ENCODE results near the gene ATXN1. TPM values are rescaled to one million over a fixed set of nuclear protein-coding genes. Genes with fewer than 3 reads are reported as not detected.

Gene ATXN1
- total and polyA plus RNA-seq, 2 donors from 2014 or later = 4.2 to 58.2 TPM

DNA sequence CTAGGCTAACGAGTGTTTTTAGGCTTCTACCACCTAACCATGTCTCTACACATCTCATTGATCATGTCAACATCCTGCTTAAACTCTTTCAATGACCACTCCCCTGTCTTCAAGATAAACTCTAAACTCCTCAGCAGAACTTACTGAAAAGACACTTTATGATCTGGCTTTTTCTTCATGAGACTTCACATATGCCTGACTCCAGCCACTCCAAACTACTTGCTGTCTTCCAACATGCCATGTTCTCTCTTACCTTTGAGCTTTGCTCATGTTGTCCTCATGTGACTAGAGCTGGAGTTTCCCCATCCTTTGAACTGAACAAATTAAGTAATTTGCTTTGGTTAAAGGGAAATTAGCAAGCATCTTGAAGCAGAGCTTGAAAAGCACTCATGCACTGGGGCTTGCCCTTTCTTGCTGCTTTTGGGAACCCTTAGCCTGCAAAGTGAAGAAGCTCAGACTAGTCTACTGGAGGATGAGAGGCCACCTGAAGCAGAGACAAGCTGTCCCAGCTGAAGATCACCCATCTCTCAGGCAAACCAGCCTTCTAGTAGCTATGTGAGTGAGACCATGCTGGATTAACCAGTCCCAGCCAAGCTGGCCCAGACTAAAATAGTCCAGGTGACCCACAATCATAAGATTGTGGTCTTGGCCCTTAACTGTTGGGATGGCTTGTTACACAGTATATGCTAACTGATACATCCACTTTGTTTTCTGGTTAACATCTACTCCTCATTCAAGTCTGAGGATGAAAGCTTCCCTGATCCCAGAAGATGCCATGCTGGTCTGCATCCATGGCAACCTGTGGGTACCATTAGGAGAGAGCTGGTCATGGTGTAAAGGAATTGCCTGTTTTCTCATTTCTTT lies 287.1 kb downstream of the ATXN1 start:
- peaks cover 0 to 5% (median 0%) of the 10 kb centered on the region in 3 donors for H3K9me3 ChIP-seq (ENCODE audit: control insufficient read depth in 2 of 3, insufficient read depth in 1 of 3, low read length in 3 of 3)
- H3K36me3 ChIP-seq (ENCODE audit: control insufficient read depth in 2 of 3, insufficient read depth in 3 of 3, low read length in 3 of 3) = peaks cover 0 to 2% (median 0%) of the 10 kb centered on the region in 3 donors
- H3K4me3 ChIP-seq (ENCODE audit: low read length in 3 of 3) = no peak overlapping the region
- H3K9ac ChIP-seq (ENCODE audit: low read length in 3 of 3) = no peak overlapping the region
- no peak for DNase-seq
- H3K27ac ChIP-seq (ENCODE audit: low read depth in 2 of 2, low read length in 2 of 2) = no peak overlapping the region
- intact Hi-C loops (cut with DNase I) = no loop called here
- no peak for TF ChIP-seq CTCF (IDR thresholded peaks at IDR 0.05; ENCODE audit: borderline replicate concordance, extremely low read depth, insufficient read depth)
- peaks cover 0 to 8% (median 8%) of the 10 kb centered on the region in 3 donors for H3K4me1 ChIP-seq (ENCODE audit: control insufficient read depth in 2 of 3, insufficient read depth in 2 of 3, low read depth in 1 of 3, low read length in 3 of 3)
- no peaks in the 10 kb centered on the region for H3K27me3 ChIP-seq (ENCODE audit: control insufficient read depth, insufficient read depth, low read length)
- no peak for FAIRE-seq

DNA sequence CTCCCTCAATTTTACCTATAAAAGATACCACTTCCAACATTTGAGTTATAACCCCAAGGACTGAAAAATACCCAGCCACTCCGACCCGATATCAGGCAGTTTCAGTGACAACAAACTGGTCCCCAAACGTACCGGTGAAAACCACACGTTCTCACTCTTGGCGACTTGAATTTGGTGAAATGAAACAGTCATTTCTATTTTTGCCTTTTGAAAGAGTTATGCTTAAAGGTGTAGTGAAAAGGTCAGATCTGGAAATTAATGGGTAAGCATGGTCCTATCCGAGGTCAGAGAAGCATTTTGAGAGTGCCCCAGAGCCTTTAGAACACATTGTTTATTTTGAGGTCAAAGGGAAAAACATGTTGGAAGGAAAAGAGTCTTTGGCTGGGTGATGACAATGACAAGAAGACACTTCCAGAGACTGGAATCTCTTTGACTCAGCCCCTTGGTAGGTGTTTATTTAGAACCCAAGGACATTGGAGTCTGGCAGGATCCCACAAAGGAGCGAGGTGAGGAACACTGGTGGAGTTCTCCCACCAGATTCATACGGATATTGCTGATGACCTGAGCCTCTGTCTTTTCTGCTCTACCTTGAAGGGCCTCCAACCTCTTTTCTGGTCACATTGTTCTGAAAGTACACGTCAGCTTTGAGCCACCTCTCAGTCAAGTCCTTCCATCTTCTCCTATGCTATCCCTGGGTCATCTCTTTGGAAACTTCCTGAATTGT lies 287.9 kb downstream of the ATXN1 start:
- H3K4me1 ChIP-seq (ENCODE audit: control insufficient read depth in 2 of 3, insufficient read depth in 2 of 3, low read depth in 1 of 3, low read length in 3 of 3) = peaks cover 0 to 8% (median 8%) of the 10 kb centered on the region in 3 donors
- peaks cover 0 to 5% (median 0%) of the 10 kb centered on the region in 3 donors for H3K9me3 ChIP-seq (ENCODE audit: control insufficient read depth in 2 of 3, insufficient read depth in 1 of 3, low read length in 3 of 3)
- H3K36me3 ChIP-seq (ENCODE audit: control insufficient read depth in 2 of 3, insufficient read depth in 3 of 3, low read length in 3 of 3) = peaks cover 0 to 2% (median 0%) of the 10 kb centered on the region in 3 donors
- TF ChIP-seq CTCF (IDR thresholded peaks at IDR 0.05; ENCODE audit: borderline replicate concordance, extremely low read depth, insufficient read depth) = no peak
- no peak for FAIRE-seq
- no peaks in the 10 kb centered on the region for H3K27me3 ChIP-seq (ENCODE audit: control insufficient read depth, insufficient read depth, low read length)
- no peak overlapping the region for H3K4me3 ChIP-seq (ENCODE audit: low read length in 3 of 3)
- no peak overlapping the region for H3K27ac ChIP-seq (ENCODE audit: low read depth in 2 of 2, low read length in 2 of 2)
- intact Hi-C loops (cut with DNase I) = no loop called here
- no peak overlapping the region for H3K9ac ChIP-seq (ENCODE audit: low read length in 3 of 3)
- no peak for DNase-seq

DNA sequence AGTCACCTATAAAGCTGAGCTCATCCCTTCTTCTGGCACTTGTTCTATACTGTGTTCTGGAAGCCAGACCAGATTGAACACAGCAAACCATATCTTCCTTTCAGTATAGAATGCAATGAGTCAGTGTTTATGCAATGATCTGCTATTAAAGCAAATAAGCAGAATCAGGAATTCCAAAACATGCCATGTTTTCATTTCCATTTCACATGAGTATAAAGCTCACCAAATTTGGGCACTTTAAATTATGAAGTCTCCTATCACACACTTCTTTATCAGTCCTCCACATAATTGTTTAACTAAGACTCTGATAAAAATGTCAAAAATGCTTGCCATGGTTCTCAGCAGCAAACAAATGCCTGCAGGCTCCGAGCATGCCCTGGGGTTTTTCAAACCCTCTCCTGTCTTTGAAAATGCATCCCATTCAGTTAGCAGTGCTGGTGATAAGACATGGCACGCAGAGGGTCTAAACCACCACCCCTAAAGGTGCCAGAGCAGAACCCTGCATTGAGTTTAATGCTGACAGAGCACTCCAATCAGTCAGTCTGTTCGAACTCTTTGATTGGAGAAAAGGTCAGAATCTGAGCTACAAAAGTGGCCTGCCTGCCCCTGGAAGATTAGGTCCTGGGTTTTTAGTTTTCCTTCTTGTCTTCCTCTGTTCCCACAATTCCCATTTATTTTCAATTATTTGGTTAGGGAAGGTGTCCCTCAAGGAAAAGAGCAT lies 288.8 kb downstream of the ATXN1 start:
- Histone ChIP-seq H3K9me3 (ENCODE audit: control insufficient read depth in 2 of 3, insufficient read depth in 1 of 3, low read length in 3 of 3) (peaks cover 0 to 5% (median 0%) of the 10 kb centered on the region in 3 donors), H3K27ac (ENCODE audit: low read depth in 2 of 2, low read length in 2 of 2) (no peak overlapping the region), H3K9ac (ENCODE audit: low read length in 3 of 3) (no peak overlapping the region), H3K4me1 (ENCODE audit: control insufficient read depth in 2 of 3, insufficient read depth in 2 of 3, low read depth in 1 of 3, low read length in 3 of 3) (peaks cover 0 to 8% (median 8%) of the 10 kb centered on the region in 3 donors), H3K36me3 (ENCODE audit: control insufficient read depth in 2 of 3, insufficient read depth in 3 of 3, low read length in 3 of 3) (peaks cover 0 to 2% (median 0%) of the 10 kb centered on the region in 3 donors), H3K27me3 (ENCODE audit: control insufficient read depth, insufficient read depth, low read length) (no peaks in the 10 kb centered on the region), H3K4me3 (ENCODE audit: low read length in 3 of 3) (no peak overlapping the region)
- intact Hi-C loops (cut with DNase I) = no loop called here
- no peak for TF ChIP-seq CTCF (IDR thresholded peaks at IDR 0.05; ENCODE audit: borderline replicate concordance, extremely low read depth, insufficient read depth)
- FAIRE-seq = no peak
- DNase-seq = no peak
